ENCODE results near the gene SNAPC2.

DNA sequence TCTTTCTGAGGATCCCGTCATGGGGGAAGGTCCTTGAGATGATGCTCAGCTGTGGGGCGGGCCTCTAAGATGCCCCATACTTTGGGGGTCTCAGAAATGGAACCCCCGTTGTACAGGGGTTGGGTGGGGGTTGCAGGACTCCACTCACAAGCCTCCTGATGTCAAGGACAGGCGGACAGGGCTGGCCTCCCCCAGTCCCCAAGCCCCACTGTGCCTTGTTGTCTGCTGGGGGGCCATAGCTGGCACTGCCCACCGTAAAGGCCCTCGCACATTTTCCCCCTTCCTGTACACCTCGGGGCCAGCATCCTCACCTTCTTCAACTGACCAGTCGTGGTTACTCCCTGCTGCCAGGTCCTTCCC lies 2.7 kb downstream of the SNAPC2 start:
- TF ChIP-seq, protein P1, sequence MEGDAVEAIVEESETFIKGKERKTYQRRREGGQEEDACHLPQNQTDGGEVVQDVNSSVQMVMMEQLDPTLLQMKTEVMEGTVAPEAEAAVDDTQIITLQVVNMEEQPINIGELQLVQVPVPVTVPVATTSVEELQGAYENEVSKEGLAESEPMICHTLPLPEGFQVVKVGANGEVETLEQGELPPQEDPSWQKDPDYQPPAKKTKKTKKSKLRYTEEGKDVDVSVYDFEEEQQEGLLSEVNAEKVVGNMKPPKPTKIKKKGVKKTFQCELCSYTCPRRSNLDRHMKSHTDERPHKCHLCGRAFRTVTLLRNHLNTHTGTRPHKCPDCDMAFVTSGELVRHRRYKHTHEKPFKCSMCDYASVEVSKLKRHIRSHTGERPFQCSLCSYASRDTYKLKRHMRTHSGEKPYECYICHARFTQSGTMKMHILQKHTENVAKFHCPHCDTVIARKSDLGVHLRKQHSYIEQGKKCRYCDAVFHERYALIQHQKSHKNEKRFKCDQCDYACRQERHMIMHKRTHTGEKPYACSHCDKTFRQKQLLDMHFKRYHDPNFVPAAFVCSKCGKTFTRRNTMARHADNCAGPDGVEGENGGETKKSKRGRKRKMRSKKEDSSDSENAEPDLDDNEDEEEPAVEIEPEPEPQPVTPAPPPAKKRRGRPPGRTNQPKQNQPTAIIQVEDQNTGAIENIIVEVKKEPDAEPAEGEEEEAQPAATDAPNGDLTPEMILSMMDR (IDR thresholded peaks at IDR 0.05): no peak
- TF ChIP-seq POLR2A (IDR thresholded peaks at IDR 0.05) (no peak), POLR2AphosphoS5 (IDR thresholded peaks at IDR 0.05; ENCODE audit: insufficient read depth in 1 of 2, low read depth in 1 of 2) (no peak)
